K562 (cell line): ENCODE results near the gene SLC34A3. TPM values are rescaled to one million over a fixed set of nuclear protein-coding genes. Genes with fewer than 3 reads are reported as not detected.
A peak's percentile ranks its signal among the peaks of the same experiment; 100 is the strongest.

ENCODE experiments used
- ATAC-seq: fragments of 200-7000 bp; cut with Tn5 transposase; 3 replicates; pipeline ENCODE4 v1.9.1; 2020; ENCODE audit warnings: moderate library complexity
- BruUV-seq: library from RNA; stranded (reverse); fragments of 400-500 nt; replicated peaks from 2 replicates; lab custom pipeline; 2021; lab: Mats Ljungman, UMichigan
- CTCF ChIA-PET: fragments of 300-600 bp; formaldehyde crosslinking; extraction: SDS; loops from one replicate; lab custom pipeline; 2021; ENCODE audit warnings: low intra/inter-chr PET ratio; lab: Yijun Ruan, JAX
- POLR2A ChIA-PET: fragments of 300-600, 350-650 bp; sonication (Branson Sonifier 250); formaldehyde crosslinking; extraction: SDS; loops from one replicate; lab custom pipeline; 2021; ENCODE audit warnings: antibody characterized with exemption, inconsistent platforms; lab: Yijun Ruan, JAX
- DNase-seq, 4 experiments: peaks; one replicate each; pipeline versions ENCODE4 v3.0.0 to v3.0.0-alpha.2; 2011 to 2018; ENCODE audit warnings: low spot score in 3 of 4, mixed read lengths in 3 of 4; ENCODE audit errors: extremely low read depth in 1 of 4
- FAIRE-seq: peaks from 2 replicates; lab custom pipeline; 2011; peaks lifted over from hg19 to GRCh38; lab: Jason Lieb, UNC
- H2AFZ ChIP-seq: 2 replicates; pipeline ENCODE4 v1.6.0; 2011; ENCODE audit warnings: low read depth, low read length, control low read depth, inconsistent platforms
- H3K27ac ChIP-seq: fragments of 200-600 bp; 3 replicates; pipeline ENCODE4 v1.8.0; 2011; ENCODE audit warnings: low read depth, mild to moderate bottlenecking, control low read depth, inconsistent platforms, low read length, moderate library complexity, mixed read lengths; ENCODE audit errors: extremely low read depth
- H3K27me3 ChIP-seq, 2 experiments: fragments of 300-600 bp in 1 of 2; 2 replicates in 1 of 2; 3 replicates in 1 of 2; pipeline versions ENCODE4 v1.6.0 to v1.8.0; 2011; ENCODE audit warnings: inconsistent platforms in 2 of 2, low read length in 2 of 2, mild to moderate bottlenecking in 1 of 2, mixed read lengths in 1 of 2, moderate library complexity in 1 of 2; ENCODE audit not compliant: control insufficient read depth in 2 of 2, insufficient read depth in 2 of 2
- H3K36me3 ChIP-seq: fragments of 300-600 bp; 3 replicates; pipeline ENCODE4 v1.8.0; 2011; ENCODE audit warnings: mild to moderate bottlenecking, low read length, inconsistent platforms; ENCODE audit not compliant: control insufficient read depth, insufficient read depth
- H3K4me1 ChIP-seq, 2 experiments: fragments of 200-600 bp in 1 of 2; replicated peaks in 1 of 2; 2 replicates in 1 of 2; 3 replicates in 1 of 2; pipeline versions ENCODE4 v1.5.1 to v1.8.0; 2011; ENCODE audit warnings: inconsistent platforms in 2 of 2, low read length in 2 of 2, mild to moderate bottlenecking in 1 of 2, mixed read lengths in 1 of 2, moderate library complexity in 1 of 2; ENCODE audit not compliant: control insufficient read depth in 2 of 2, insufficient read depth in 2 of 2
- H3K4me2 ChIP-seq: 2 replicates; pipeline ENCODE4 v1.6.1; 2011; ENCODE audit warnings: low read length, control low read depth, inconsistent platforms, mixed read lengths; ENCODE audit not compliant: insufficient read depth
- H3K4me3 ChIP-seq: fragments of 200-600 bp; sonication (generic), shearing (Covaris generic); 2 replicates; pipeline ENCODE4 v1.5.1; 2016; ENCODE audit warnings: control low read depth, inconsistent platforms
- H3K79me2 ChIP-seq: fragments of 200-600 bp; 3 replicates; pipeline ENCODE4 v1.8.0; 2011; ENCODE audit warnings: low read length, inconsistent platforms; ENCODE audit not compliant: control insufficient read depth, insufficient read depth
- H3K9ac ChIP-seq, 2 experiments: 2 replicates each; pipeline versions ENCODE4 v1.6.0 to v1.6.1; 2011; ENCODE audit warnings: low read depth in 2 of 2, low read length in 2 of 2, control low read depth in 1 of 2, inconsistent platforms in 1 of 2, mild to moderate bottlenecking in 1 of 2, mixed read lengths in 1 of 2; ENCODE audit not compliant: insufficient read depth in 1 of 2
- H3K9me1 ChIP-seq: one replicate; pipeline ENCODE4 v1.6.0; 2011; ENCODE audit warnings: inconsistent platforms, mild to moderate bottlenecking, low read length, moderate library complexity; ENCODE audit not compliant: control insufficient read depth, insufficient read depth
- H3K9me3 ChIP-seq: replicated peaks from 2 replicates; pipeline ENCODE4 v1.5.1; 2011; ENCODE audit warnings: low read depth, low read length, inconsistent platforms; ENCODE audit not compliant: control insufficient read depth, insufficient read depth
- H4K20me1 ChIP-seq: replicated peaks from 2 replicates; pipeline ENCODE4 v1.6.1; 2011; ENCODE audit warnings: low read length, inconsistent platforms, mixed read lengths; ENCODE audit not compliant: control insufficient read depth, insufficient read depth
- CC2D1A ChIP-seq: fragments of 450-650 bp; IDR thresholded peaks from 2 replicates; pipeline ENCODE4 v1.6.1; 2017; ENCODE audit warnings: mild to moderate bottlenecking
- DIDO1 ChIP-seq: fragments of 450-650 bp; IDR thresholded peaks from 2 replicates; pipeline ENCODE4 v1.6.1; 2016; ENCODE audit warnings: low read depth, missing biosample characterization, missing genetic modification characterization
- FOXJ3 ChIP-seq: sonication (generic); formaldehyde crosslinking; IDR thresholded peaks from 2 replicates; pipeline ENCODE4 v1.4.0; 2020; ENCODE audit warnings: mild to moderate bottlenecking, missing genetic modification reagents
- TBL1XR1 ChIP-seq, 2 experiments: IDR thresholded peaks; 2 replicates each; pipeline ENCODE4 v1.6.1; 2012; ENCODE audit warnings: improper control_type of control experiment in 2 of 2, low read length in 2 of 2, mild to moderate bottlenecking in 1 of 2
- TRIM28 ChIP-seq: fragments of 450-650 bp; IDR thresholded peaks from 2 replicates; pipeline ENCODE4 v1.6.1; 2017
- ZFPM2 ChIP-seq: fragments of 250-450 bp; sonication (Bioruptor Pico); IDR thresholded peaks from 2 replicates; pipeline ENCODE4 v1.5.1; 2022; ENCODE audit warnings: mild to moderate bottlenecking
- ZNF586 ChIP-seq: fragments of 450-650 bp; formaldehyde crosslinking; conservative IDR thresholded peaks from 2 replicates; pipeline ENCODE4 v1.4.0; 2020; ENCODE audit warnings: mild to moderate bottlenecking, moderate library complexity
- ZZZ3 ChIP-seq: fragments of 450-650 bp; IDR thresholded peaks from 2 replicates; pipeline ENCODE4 v1.6.1; 2016; ENCODE audit warnings: antibody characterized with exemption, mild to moderate bottlenecking, moderate library complexity
- WGBS: fragments of 100-300 bp; shearing (Covaris generic); methylation state at CpG from one replicate; pipeline ENCODE4 v1.1.6; 2016; ENCODE audit warnings: low coverage, mixed read lengths; ENCODE audit not compliant: insufficient coverage; ENCODE audit errors: missing lambda C conversion rate; 5-methylcytosine and 5-hydroxymethylcytosine counted together
- in situ Hi-C: fragments of 300-500 bp; cut with MboI; formaldehyde crosslinking; loops from 4 replicates; pipeline ENCODE4 v1.15.0; 2018; ENCODE audit warnings: inconsistent platforms, mixed read lengths
- intact Hi-C: fragments of 100-400 bp; cut with micrococcal nuclease; formaldehyde crosslinking; loops from 2 replicates; pipeline ENCODE4 v1.14.2; 2022
- polyA plus RNA-seq, 8 experiments: library from polyadenylated mRNA; depleted of rRNA in 4 of 8; stranded (reverse) in 5 of 8; unstranded in 3 of 8; fragments of >200 nt; fragmentation: Nextera tagmentation in 2 of 8; fragmentation: Illumina TruSeq in 1 of 8; extraction: Ambion mirVana in 2 of 8; extraction: Trizol in 1 of 8; gene quantifications; 2 replicates each; pipeline versions ENCODE4 v1.2.1 to v1.2.3, GENCODE V29; 2011 to 2014; ENCODE audit warnings: inconsistent platforms in 1 of 8, missing spikeins in 1 of 8
- total RNA-seq, 7 experiments: library from RNA; depleted of rRNA in 6 of 7; stranded (reverse); fragments of >200 nt in 6 of 7; fragmentation: Illumina TruSeq in 2 of 7; extraction: Trizol in 2 of 7; gene quantifications; 2 replicates each; pipeline versions ENCODE4 v1.2.1 to v1.2.3, GENCODE V29; 2011 to 2021; ENCODE audit warnings: low replicate concordance in 1 of 7
- TF ChIP-seq, protein P1 (sequence below): fragments of 450-650 bp; IDR thresholded peaks from 2 replicates; pipeline ENCODE4 v1.6.1; 2016
- TF ChIP-seq, protein P2 (sequence below): sonication (generic); formaldehyde crosslinking; IDR thresholded peaks from 2 replicates; pipeline ENCODE4 v1.8.0; 2022; ENCODE audit warnings: mild to moderate bottlenecking, missing genetic modification reagents
- TF ChIP-seq, protein P3 (sequence below): sonication (generic); formaldehyde crosslinking; IDR thresholded peaks from 2 replicates; pipeline ENCODE4 v1.8.0; 2022; ENCODE audit warnings: missing genetic modification reagents, mild to moderate bottlenecking, moderate library complexity, borderline replicate concordance
- TF ChIP-seq, protein P4 (sequence below), 2 experiments: fragments of 450-650 bp; IDR thresholded peaks; 2 replicates each; pipeline ENCODE4 v1.6.1; 2016
- TF ChIP-seq, protein P5 (sequence below): fragments of 250-450 bp; sonication (Bioruptor Pico); IDR thresholded peaks from 2 replicates; pipeline ENCODE4 v1.9.0; 2021; ENCODE audit warnings: mild to moderate bottlenecking

The SLC34A3 gene
- total and polyA plus RNA-seq, 9 of the 15 experiments (the other 6 are each of a cell fraction or from before 2014, with no cell fraction given), result not detected

DNA sequence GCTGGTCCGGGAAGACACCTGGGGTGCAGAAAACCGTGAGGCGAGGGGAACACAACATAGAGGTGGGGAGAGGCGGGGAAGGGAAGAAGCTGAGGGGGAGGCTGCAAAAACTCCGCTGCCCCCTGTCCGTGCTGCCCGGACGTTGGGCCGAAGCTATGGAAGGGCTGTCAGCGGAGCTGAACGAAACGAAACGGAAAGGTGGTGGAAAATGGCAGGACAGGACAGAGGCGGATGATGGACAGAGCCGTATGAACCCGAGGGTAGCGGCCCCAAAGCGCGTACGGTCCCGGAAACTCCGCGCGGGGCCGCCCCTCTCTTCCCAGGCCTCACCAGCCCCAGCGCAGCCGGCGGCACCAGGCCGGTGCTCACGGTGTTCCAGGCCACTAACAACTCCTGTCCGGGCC lies 42.6 kb upstream of the SLC34A3 start (continued):
- TF ChIP-seq, protein P1, sequence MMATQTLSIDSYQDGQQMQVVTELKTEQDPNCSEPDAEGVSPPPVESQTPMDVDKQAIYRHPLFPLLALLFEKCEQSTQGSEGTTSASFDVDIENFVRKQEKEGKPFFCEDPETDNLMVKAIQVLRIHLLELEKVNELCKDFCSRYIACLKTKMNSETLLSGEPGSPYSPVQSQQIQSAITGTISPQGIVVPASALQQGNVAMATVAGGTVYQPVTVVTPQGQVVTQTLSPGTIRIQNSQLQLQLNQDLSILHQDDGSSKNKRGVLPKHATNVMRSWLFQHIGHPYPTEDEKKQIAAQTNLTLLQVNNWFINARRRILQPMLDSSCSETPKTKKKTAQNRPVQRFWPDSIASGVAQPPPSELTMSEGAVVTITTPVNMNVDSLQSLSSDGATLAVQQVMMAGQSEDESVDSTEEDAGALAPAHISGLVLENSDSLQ, result peak; percentile 37; the same call in 1 of the 2 replicates

DNA sequence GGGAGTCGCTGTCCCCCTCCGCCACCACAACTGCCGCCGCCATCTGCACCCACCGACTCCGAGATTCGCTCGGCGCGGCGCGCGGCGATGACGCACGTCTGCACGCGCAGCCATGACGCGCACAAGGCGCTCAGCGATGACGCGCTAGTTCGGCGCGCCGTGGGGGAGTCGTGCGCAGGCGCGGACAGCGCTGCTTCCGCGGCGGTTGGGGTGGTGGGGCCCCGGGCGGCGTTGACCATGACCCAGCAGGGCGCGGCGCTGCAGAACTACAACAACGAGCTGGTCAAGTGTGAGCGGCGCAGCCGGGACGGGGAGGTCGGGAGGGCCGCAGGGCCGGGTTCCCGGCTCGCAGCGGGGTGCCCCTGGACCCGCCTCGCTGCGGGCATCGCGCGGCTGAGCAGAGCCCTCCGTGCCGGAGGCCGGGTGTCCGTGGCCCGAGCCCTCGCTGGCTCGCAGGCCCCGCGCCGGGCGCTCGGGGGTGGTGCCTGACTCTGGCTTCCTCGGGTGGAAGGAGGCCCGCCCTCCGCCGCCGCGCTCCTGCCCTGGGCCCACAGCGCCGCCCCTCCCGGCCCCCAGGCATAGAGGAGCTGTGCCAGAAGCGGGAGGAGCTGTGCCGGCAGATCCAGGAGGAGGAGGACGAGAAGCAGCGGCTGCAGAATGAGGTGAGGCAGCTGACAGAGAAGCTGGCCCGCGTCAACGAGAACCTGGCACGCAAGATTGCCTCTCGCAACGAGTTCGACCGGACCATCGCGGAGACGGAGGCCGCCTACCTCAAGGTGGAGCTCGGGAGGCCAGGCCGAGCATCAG lies 42.0 kb upstream of the SLC34A3 start, which contains the start of the genes ANAPC2 and SSNA1:
TSS of gene ANAPC2 (minus strand) at position 71 of the 807 bp plus-strand sequence. CDS start at position 43, 28 bp downstream.
TSS of gene SSNA1 (plus strand) at position 187 of the 807 bp plus-strand sequence. CDS start at position 238, 51 bp downstream.
- intact Hi-C loops, result loop anchor here (1.0 kb wide), 1 partner anchor 39 kb away; the partner anchor contains the start of gene RNF224
- POLR2A ChIA-PET, result interaction anchor here (0.5 to 6.7 kb wide), 24 partner anchors 9 to 640 kb away, joined by 3 to 56 read pairs (median 4); partner anchors contain the start of genes NDOR1, NRARP, RNF224 and TMEM203
- under 1% methylated on average over 82 of the region's 98 CpGs for WGBS
- TF ChIP-seq, protein P2, sequence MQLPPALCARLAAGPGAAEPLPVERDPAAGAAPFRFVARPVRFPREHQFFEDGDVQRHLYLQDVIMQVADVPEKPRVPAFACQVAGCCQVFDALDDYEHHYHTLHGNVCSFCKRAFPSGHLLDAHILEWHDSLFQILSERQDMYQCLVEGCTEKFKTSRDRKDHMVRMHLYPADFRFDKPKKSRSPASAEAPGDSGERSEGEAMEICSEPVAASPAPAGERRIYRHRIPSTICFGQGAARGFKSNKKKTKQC, result 0 out of 2 replicates have a peak, but pooled peaks have one; percentile 42
- TF ChIP-seq TBL1XR1 (IDR thresholded peaks at IDR 0.05; ENCODE audit: low read length in 2 of 2), result peak; percentile 61 to 100; a peak in 3 of 4 replicates
- TF ChIP-seq TRIM28, result no peak; the same call in 1 of the 2 replicates
- TF ChIP-seq, protein P3, sequence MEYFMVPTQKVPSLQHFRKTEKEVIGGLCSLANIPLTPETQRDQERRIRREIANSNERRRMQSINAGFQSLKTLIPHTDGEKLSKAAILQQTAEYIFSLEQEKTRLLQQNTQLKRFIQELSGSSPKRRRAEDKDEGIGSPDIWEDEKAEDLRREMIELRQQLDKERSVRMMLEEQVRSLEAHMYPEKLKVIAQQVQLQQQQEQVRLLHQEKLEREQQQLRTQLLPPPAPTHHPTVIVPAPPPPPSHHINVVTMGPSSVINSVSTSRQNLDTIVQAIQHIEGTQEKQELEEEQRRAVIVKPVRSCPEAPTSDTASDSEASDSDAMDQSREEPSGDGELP, result peak; percentile 73
- no peak for TF ChIP-seq CC2D1A
- TF ChIP-seq ZFPM2, result no peak
- peak; percentile 94 for TF ChIP-seq DIDO1 (tag)
- TF ChIP-seq, protein P4, sequence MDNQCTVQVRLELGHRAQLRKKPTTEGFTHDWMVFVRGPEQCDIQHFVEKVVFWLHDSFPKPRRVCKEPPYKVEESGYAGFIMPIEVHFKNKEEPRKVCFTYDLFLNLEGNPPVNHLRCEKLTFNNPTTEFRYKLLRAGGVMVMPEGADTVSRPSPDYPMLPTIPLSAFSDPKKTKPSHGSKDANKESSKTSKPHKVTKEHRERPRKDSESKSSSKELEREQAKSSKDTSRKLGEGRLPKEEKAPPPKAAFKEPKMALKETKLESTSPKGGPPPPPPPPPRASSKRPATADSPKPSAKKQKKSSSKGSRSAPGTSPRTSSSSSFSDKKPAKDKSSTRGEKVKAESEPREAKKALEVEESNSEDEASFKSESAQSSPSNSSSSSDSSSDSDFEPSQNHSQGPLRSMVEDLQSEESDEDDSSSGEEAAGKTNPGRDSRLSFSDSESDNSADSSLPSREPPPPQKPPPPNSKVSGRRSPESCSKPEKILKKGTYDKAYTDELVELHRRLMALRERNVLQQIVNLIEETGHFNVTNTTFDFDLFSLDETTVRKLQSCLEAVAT (IDR thresholded peaks at IDR 0.05), result peak; percentile 49 to 99; a peak in 2 of 4 replicates
- no peak for TF ChIP-seq ZZZ3
- no peak for TF ChIP-seq FOXJ3 (CRISPR knock-in tag)
- TF ChIP-seq ZNF586 (CRISPR knock-in tag), result no peak
- TF ChIP-seq, protein P5, sequence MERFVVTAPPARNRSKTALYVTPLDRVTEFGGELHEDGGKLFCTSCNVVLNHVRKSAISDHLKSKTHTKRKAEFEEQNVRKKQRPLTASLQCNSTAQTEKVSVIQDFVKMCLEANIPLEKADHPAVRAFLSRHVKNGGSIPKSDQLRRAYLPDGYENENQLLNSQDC (CRISPR knock-in tag), result peak; percentile 35; the same call in 1 of the 2 replicates

More for the DNA sequence above, 42.0 kb upstream of the SLC34A3 start, which contains the start of the genes ANAPC2 and SSNA1:
- CTCF ChIA-PET, result interaction anchor here (0.6 to 2.5 kb wide), 6 partner anchors 39 to 139 kb away, joined by 3 to 19 read pairs (median 4); partner anchors contain the start of gene RNF224
- H3K9ac ChIP-seq, result peak within 1 kb of the TSS; percentile 93 to 96
- FAIRE-seq, result peak; percentile 96
- H3K36me3 ChIP-seq, result peaks cover 64% of the 10 kb centered on the region; the same call in 2 of the 3 replicates
- peaks cover 20 to 95% of the 10 kb centered on the region in 2 experiments for H3K4me1 ChIP-seq
- H3K27ac ChIP-seq, result peak within 1 kb of the TSS; percentile 94
- H3K79me2 ChIP-seq, result peaks cover 43% of the 10 kb centered on the region
- H3K27me3 ChIP-seq, result no peaks in the 10 kb centered on the region
- BruUV-seq, result TSS peak; percentile 88
- H3K4me2 ChIP-seq, result peak within 1 kb of the TSS; percentile 98
- DNase-seq, result peak; percentile 93 to 98 (median 96)
- no peaks in the 10 kb centered on the region for H3K9me1 ChIP-seq
- ATAC-seq, result peak; percentile 96
- peak within 1 kb of the TSS; percentile 98 for H3K4me3 ChIP-seq
- H4K20me1 ChIP-seq, result peaks cover 8% of the 10 kb centered on the region
- no peaks in the 10 kb centered on the region for H3K9me3 ChIP-seq
- in situ Hi-C loops, result loop anchor here (5.0 kb wide), 1 partner anchor 39 kb away; the partner anchor contains the start of genes CYSRT1 and RNF224
- H2AFZ ChIP-seq, result peak within 1 kb of the TSS; percentile 91
